HG03442 (cell line): Measurements from ENCODE around the gene METTL27.
"Not testable (repeated sequence)": the region's sequence is repeated elsewhere in the genome, so short reads cannot be mapped to it uniquely, and the experiment has no call there.

ENCODE experiments used
- ATAC-seq: cut with Tn5 transposase; IDR thresholded peaks from one replicate; pipeline ENCODE4 v1.9.1; 2021; ENCODE audit warnings: mild to moderate bottlenecking, moderate library complexity; ENCODE audit not compliant: unreplicated experiment

The METTL27 gene

DNA sequence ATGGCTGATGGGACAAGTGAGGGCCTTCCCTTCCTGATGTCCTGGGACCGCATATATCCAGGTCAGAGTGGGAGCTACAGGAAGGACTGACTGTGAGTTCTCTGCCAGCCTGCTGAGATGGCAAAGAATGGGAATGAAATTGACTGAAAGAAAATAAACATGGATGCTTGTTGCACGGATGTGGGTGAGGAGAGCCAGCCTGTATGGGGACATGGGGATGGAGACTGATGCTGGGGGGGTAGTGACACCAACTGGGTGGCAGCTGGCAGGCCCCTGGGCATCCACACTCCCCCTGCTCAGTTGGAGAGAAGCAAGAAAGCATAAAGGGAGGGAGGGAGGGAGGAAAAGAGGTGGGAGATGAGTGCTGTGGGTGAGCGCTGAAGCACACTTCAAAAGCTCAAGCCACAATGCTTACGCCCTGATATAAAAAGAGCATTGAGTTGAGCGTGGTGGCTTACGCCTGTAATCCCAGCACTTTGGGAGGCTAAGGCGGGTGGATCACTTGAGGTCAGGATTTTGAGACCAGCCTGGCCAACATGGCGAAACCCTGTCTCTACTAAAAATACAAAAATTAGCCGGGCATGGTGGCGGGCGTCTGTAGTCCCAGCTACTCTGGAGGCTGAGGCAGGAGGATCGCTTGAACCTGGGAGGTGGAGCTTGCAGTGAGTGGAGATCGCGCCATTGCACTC is 20.6 kb downstream of the METTL27 start:
- not testable (repeated sequence) for ATAC-seq

DNA sequence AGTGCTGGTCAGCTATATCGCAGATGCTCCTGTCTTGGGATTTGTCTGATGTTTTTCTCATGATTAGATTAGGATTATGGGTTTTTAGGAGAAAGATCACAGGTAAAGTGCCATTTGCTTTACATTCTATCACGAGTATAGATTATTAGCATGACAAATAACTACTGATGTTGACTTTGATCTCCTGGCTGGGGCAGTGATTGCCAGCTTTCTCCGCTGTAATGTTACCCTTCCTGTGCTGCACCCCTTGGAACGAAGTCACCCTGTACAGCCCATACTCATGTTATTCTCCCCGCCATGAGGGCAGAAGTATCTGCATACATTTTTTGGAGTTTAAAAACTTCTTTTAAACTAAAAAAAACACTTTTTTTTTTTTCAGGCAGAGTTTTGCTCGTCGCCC is 22.3 kb downstream of the METTL27 start:
- no peak for ATAC-seq

DNA sequence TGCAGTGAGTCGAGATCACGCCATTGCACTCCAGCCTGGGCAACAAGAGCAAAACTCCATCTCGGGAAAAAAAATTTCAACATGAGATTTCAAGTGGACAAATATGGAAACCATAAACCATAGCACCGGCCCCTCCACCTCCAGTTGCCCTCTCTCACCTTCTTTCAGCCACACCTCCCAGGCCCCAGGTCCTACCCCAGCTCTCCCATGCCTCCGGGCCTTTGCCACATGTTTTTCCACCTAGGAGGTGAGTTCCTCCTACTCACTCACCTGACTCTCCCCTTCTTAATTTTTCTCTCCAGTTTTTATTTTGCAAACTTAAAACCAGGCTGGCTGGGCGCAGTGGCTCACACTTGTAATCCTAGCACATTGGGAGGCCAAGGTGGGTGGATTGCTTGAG is 25.2 kb downstream of the METTL27 start:
- ATAC-seq: no peak

DNA sequence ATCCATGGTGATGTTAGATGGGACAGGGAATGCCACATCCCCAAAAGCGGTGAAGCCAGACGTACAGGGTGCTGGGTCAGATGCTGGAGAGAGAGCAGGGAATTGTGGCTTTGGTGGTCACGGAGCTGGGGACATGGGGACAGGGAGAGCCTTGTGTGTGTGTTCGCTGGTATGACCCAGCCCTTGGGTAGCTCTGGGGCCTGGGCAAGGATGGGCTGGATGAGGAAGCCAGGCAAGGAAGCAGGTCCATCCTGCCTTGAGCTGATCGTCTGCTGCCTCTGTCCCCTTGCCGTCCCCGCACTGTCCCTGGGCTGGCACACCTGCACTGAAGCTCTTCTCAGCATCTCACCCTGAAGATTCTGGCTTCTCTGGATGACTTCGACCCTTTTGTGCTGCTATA is 26.9 kb downstream of the METTL27 start:
- no peak for ATAC-seq

DNA sequence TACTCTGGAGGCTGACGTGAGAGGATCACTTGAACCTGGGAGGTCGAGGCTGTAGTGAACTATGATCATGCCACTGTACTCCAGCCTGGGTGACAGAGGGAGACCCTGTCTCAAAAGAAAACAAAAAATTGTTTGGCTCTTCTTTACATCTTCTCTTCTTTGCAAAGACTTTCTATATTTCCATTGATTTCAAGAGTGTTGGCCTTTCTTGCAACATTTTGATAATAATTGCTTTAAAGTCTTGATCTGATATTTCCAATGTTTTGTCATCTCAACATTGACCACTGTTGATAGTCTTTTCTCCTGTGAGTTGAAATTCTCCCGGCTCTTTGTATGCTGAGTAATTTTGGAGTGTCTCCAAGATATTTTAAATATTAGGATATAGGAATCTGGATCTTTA is 29.3 kb downstream of the METTL27 start:
- no peak for ATAC-seq

DNA sequence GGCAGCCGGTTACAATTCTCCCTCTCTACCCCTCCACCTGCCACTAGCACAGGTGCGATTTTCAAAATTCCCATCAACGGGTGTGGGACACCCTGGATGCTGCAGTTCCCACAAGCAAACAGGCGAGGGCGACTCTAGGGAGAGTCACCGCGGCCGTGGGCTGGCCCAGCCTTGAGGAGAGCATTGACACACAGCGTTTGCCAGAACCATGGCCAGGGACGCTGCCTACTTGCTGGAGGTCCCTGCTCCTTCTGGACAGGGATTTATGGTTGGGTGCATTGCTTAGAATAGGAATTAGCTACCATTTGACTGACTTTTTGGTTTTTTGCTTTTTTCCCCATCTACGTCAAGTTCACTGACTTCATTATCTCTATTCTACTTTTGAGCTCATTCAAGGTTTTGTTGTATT is 30.6 kb downstream of the METTL27 start:
- no peak for ATAC-seq

DNA sequence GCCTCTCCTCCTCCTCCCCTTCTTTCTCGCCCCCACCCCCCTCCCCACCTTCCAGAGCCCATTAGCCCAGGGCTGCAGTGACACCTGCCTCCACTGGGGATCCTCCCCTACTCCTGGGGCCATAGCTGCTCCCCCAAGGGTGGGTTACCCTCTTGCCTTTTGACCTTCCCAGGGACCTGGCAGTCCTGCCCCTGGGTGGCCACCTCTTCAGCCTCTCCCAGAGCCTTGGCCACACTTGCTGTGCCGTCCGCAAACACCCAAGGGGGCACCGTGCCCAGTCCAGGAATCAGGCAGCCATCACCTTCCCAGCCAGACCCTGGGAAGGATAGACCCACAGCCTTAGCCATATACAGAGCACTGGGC is 31.3 kb downstream of the METTL27 start:
- no peak for ATAC-seq

DNA sequence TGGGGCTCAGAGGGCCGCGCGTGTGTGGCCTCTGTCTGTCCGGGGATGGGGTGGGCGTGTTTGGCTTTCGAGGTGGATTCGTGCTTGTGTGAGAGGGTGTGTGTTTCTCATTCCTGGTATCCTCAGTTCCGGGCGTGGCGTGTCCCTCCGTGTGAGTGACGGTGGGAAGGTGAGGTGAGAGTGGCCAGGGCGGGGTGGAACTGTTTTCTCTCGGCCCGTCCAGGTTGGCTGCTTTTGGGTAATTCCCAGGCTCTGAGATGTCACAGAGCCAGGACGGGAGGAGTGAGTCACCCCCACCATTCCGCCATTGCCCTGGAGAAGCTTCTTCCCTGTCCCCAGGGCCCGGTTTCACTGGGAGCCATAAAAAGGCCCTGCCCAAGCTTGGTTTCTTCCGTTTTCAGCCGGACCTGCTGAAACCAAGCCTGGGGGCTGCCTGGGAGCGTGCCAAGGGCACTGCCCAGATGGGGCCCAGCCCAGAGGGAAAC is 32.8 kb downstream of the METTL27 start:
- no peak for ATAC-seq

DNA sequence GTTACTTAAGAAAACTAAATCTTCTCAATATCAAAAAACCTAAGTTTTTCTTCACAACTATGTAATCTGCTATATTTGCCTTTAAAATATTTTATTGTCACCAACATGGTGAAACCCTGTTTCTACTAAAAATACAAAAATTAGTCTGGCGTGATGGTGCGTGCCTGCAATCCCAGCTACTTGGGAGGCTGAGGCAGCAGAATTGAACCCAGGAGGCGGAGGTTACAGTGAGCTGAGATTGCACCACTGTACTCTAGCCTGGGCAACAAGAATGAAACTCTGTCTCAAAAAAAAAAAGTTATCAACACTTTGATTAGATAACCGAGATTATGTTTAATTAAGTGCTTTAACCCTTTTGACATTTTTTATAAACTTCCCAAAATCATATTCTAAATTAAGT is 39.9 kb downstream of the METTL27 start:
- ATAC-seq: no peak

DNA sequence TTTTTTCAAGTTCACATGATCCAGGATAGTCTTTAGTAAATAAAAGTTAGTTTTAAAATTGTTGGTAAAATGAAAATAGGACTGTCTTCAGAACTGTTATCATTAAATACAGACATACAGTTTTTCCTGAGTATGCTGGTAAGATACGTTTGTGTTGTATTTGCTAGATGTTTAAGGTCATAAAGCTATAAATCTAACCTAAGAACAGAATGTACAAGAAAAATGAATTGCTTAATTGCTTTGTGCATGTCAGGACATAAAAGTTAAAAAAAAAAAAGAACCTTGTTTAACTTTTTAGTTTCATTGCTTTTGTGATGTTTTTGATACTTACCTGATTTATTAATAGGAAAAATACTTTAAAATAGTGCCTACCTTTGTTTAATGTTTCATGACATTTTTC is 40.7 kb downstream of the METTL27 start:
- no peak for ATAC-seq

DNA sequence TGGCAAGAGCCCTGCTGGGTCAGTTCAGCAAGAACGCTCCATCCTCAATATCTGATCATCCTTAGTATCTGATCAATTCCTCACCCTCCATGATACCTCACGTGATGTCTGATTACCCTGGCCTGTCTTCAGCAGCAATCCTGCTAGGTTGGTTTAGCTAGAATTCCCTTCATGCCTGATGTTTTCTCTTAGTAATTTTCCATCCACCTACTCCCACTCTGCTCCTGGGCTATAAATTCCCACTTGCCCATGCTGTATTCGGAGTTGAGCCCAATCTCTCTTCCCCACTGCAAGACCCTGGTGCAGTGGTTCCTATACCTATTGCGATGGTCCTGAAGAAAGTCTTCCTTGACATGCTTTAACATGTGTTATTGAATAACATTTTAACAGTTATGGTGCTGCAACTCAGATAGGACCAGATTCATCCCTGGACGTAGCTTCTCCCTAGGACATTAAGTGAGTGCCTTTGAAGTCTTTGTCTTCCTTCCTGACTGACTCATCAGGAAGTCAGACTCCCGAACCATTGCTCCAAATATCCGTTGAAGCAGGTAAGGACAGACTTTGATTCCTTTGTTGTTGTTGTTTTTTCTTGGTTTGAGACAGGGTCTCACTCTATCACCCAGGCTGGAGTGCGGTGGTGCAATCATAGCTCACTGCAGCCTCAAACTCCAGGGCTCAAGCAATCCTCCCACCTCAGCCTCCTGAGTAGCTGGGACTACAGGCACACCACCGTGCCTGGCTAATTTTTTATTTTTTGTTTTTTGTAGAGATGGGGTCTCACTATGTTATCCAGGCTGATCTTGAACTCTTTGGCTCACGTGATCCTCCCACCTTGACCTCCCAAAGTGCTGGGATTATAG is 42.8 kb downstream of the METTL27 start:
- no peak for ATAC-seq

DNA sequence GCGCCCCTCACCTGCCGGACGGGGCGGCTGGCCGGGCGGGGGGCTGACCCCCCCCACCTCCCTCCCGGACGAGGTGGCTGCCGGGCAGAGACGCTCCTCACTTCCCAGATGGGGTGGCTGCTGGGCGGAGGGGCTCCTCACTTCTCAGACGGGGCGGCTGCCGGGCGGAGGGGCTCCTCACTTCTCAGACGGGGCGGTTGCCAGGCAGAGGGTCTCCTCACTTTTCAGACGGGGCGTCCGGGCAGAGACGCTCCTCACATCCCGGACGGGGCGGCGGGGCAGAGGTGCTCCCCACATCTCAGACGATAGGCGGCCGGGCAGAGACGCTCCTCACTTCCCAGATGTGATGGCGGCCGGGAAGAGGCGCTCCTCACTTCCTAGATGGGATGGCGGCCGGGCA is 45.1 kb downstream of the METTL27 start:
- ATAC-seq: not testable (repeated sequence)

DNA sequence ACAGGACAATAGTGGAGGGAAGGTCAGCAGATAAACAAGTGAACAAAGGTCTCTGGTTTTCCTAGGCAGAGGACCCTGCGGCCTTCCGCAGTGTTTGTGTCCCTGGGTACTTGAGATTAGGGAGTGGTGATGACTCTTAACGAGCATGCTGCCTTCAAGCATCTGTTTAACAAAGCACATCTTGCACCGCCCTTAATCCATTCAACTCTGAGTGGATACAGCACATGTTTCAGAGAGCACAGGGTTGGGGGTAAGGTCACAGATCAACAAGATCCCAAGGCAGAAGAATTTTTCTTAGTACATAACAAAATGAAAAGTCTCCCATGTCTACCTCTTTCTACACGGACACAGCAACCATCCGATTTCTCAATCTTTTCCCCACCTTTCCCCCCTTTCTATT is 45.7 kb downstream of the METTL27 start:
- not testable (repeated sequence) for ATAC-seq

DNA sequence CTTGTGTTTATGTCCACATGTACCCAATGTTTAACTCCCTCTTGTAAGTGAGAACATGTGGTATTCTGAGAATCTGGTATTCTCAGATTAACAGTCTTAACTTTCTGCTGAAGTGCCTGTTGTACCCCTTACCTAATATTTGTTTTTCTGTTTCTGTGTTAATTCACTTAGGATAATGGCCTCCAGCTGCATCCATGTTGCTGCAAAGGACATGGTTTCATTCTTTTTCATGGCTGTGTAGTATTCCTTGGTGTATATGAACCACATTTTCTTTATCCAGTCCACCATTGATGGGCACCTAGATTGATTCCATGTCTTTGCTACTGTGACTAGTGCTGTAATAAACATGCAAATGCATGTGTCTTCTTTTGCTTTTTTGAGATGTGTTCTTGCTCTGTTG is 47.1 kb downstream of the METTL27 start:
- ATAC-seq: not testable (repeated sequence)

DNA sequence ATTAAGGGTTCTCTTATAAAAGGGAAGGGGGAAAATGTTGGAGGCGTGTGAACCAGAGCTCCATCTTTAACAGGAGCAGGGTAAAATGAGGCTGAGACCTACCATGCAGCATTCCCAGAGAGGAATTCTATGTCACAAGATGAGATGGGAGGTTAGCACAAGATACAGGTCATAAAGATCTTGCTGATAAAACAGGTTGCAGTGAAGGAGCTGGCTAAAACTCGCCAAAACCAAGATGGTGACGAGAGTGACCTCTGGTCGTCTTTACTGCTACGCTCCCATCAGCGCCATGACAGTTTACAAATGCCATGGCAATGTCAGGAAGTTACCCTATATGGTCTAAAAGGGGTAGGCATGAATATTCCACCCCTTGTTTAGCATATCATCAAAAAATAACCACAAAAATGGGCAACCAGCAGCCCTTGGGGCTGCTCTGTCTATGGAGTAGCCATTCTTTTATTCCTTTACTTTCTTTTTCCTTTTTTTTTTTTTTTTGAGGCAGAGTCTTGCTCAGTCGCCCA is 51.1 kb downstream of the METTL27 start:
- not testable (repeated sequence) for ATAC-seq

DNA sequence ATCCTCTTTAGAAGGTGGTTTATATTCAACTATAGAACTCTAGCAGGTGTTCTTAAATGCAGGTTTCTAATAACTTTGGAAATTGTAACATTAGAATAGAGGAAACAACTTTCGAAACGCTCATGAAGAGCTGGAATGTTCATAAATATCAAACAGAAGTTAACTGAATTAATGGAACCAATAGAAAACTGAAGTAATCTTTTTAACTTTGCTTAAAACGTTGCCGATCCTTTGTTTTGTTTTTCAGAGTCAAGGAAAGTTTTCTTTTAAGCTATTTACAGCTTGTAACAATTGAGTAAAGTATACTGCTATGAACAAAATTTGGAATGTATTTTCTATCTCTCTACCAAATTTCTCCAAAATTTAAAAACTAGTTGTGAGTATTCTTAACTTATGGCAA is 53.3 kb downstream of the METTL27 start:
- no peak for ATAC-seq

DNA sequence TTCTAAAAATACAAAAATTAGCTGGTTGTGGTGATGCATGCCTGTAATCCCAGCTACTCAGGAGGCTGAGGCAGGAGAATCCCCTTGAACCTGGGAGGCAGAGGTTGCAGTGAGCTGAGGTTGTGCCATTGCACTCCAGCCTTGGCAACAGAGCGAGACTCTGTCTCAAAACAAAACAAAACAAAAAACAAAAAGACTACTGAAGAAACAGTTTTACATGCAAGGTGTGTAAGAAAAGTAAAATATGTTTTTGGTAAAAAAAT is 54.6 kb downstream of the METTL27 start:
- not testable (repeated sequence) for ATAC-seq

DNA sequence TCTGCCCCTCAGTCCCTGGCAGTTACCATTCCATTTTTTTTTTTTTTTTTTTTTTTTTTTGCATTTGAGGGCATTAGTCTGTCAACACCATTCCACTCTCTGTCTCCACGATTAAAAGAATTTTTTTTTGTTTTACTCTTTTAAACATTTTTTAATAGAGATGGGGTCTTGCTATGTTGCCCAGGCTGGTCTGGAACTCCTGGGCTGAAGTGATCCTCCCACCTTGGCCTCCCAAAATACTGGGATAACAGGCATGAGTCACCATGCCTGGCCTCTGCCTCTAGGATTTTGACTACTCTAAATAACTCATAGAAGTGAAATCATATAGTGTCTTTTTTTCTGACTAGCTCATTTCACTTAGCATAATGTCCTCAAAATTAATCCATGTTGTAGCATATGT is 55.7 kb downstream of the METTL27 start:
- ATAC-seq: no peak
